GM12891 (cell line): Measurements from ENCODE around the gene VWC2.

Experiments used
- POLR2A ChIP-seq: IDR thresholded peaks from 2 replicates; pipeline ENCODE4 v1.6.1; 2011; ENCODE audit warnings: low read depth, low read length, control low read depth
- POLR2AphosphoS5 ChIP-seq: IDR thresholded peaks from 2 replicates; pipeline ENCODE4 v1.6.1; 2011; ENCODE audit warnings: low read depth, low read length, control low read depth
- TAF1 ChIP-seq: IDR thresholded peaks from 2 replicates; pipeline ENCODE4 v1.6.1; 2011; ENCODE audit warnings: low read depth, low read length, control low read depth

DNA sequence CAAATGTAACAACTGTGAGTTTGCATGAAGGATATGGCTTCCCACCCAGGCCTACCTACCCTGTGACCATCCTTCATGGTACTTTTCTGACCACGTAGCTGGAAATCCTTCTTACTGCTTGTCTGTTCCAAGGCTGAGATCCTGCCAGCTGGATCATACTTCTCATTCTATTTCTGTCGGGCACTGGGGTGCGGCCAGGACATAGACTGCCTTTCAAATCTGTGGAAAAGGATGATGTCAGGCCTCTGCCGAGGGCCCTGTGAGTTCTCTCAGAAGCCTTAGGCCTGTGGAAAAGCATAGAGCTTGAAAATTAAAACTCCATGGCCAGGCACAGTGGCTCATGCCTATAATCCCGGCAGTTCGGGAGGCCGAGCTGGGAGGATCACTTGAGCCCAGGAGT lies 10.0 kb downstream of the VWC2 start:
- no peak for TF ChIP-seq POLR2AphosphoS5
- no peak for TF ChIP-seq POLR2A
- TF ChIP-seq TAF1, result no peak
